Measurements from ENCODE around the gene PLXNA2. TPM values are rescaled to one million over a fixed set of nuclear protein-coding genes. Genes with fewer than 3 reads are reported as not detected.

Gene PLXNA2
- total RNA-seq, 1 donor from 2014 or later = 1.7 TPM

DNA sequence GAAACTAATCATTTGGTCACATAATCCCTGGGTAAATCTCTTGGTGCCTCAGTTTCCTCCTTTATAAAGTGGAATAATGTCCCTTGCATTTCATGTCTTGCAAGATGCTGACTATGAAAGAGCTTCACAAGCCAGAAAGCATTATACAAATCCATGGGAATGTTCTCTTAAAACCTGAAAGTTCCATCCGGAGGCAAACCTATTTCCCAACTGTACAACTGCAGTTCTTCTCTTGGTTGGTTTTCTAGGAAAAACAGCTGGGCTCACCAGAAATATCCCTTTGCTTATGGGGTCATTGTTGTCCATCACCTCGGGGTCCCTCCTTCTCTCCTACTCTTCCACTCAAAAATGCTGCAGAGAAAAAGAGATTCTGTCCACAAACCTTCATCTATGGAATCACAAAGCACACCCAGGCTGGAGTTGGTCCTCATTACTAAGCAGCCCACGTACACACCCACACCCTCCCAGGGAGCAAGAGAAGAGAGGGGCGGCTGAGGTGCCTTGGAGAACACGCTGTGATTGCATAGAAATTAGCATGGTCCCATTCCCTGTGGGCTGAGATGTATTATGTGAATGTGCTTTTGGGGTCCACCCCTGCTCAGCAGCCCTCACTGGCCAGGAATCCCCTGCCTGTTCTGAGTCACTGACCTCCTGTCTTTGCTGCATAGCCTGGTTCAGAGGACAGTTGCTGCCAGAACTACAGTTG is 5.0 kb upstream of the PLXNA2 start:
- Histone ChIP-seq H3K4me2 (no peak overlapping the region), H3K36me3 (no peaks in the 10 kb centered on the region), H3K27me3 (peaks cover 7% of the 10 kb centered on the region), H3K27ac (no peak overlapping the region), H2AFZ (replicated peaks) (no peak overlapping the region), H3K4me3 (no peak overlapping the region), H4K20me1 (ENCODE audit: low read depth) (no peaks in the 10 kb centered on the region), H3K79me2 (ENCODE audit: low read depth) (no peaks in the 10 kb centered on the region), H3K4me1 (peaks cover 50% of the 10 kb centered on the region), H3F3A (ENCODE audit: low read depth) (peaks cover 16% of the 10 kb centered on the region), H3K9ac (no peak overlapping the region), H3K9me3 (ENCODE audit: low read depth) (no peaks in the 10 kb centered on the region)
- Mint-ChIP-seq H3K4me3 (no peak overlapping the region), H3K27ac (peak overlapping the region; percentile 1), H3K4me1 (peaks cover 57% of the 10 kb centered on the region), H3K27me3 (ENCODE audit: insufficient read depth, low read depth) (peaks cover 12% of the 10 kb centered on the region), H3K36me3 (no peaks in the 10 kb centered on the region), H3K9me3 (no peaks in the 10 kb centered on the region)
- no peak for DNase-seq (ENCODE audit: low spot score)
- TF ChIP-seq EZH2 (IDR thresholded peaks at IDR 0.05) (no peak), EZH2phosphoT487 (IDR thresholded peaks at IDR 0.05) (no peak)
- TF ChIP-seq, protein P1, sequence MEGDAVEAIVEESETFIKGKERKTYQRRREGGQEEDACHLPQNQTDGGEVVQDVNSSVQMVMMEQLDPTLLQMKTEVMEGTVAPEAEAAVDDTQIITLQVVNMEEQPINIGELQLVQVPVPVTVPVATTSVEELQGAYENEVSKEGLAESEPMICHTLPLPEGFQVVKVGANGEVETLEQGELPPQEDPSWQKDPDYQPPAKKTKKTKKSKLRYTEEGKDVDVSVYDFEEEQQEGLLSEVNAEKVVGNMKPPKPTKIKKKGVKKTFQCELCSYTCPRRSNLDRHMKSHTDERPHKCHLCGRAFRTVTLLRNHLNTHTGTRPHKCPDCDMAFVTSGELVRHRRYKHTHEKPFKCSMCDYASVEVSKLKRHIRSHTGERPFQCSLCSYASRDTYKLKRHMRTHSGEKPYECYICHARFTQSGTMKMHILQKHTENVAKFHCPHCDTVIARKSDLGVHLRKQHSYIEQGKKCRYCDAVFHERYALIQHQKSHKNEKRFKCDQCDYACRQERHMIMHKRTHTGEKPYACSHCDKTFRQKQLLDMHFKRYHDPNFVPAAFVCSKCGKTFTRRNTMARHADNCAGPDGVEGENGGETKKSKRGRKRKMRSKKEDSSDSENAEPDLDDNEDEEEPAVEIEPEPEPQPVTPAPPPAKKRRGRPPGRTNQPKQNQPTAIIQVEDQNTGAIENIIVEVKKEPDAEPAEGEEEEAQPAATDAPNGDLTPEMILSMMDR (IDR thresholded peaks at IDR 0.05) = no peak

DNA sequence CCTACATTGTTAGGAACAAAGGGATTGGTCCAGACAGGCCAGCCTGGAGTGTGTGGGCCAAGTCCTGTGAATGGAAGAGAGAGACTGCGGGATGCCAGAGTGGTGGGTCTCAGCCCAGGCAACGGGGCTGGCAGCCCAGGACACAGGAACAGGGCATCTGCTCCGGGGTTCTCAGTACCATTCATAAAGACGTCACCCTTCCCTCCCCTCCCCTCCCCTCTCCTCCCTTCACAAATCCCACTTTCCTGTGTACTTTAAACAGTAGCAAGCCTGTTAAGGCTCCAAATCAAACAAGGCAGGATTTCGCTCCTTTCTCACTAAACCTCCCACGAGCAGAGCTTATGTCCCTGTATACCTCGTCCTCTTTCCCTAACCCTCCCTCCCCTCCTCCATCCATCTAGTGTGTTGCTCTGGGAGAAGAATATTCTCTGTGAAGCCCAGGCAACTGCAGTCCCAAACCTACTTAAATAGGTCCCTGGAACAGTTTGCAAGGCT is 4.2 kb upstream of the PLXNA2 start:
- Histone ChIP-seq H4K20me1 (ENCODE audit: low read depth) (no peaks in the 10 kb centered on the region), H3K27ac (no peak overlapping the region), H3K79me2 (ENCODE audit: low read depth) (no peaks in the 10 kb centered on the region), H3K9ac (no peak overlapping the region), H3K36me3 (no peaks in the 10 kb centered on the region), H3K4me3 (no peak overlapping the region), H3F3A (ENCODE audit: low read depth) (peaks cover 22% of the 10 kb centered on the region), H3K27me3 (peaks cover 11% of the 10 kb centered on the region), H3K4me1 (peaks cover 48% of the 10 kb centered on the region), H3K9me3 (ENCODE audit: low read depth) (no peaks in the 10 kb centered on the region), H2AFZ (replicated peaks) (no peak overlapping the region), H3K4me2 (no peak overlapping the region)
- no peak for DNase-seq (ENCODE audit: low spot score)
- Mint-ChIP-seq H3K27ac (no peak overlapping the region), H3K4me1 (peaks cover 54% of the 10 kb centered on the region), H3K9me3 (no peaks in the 10 kb centered on the region), H3K36me3 (no peaks in the 10 kb centered on the region), H3K4me3 (no peak overlapping the region), H3K27me3 (ENCODE audit: insufficient read depth, low read depth) (peaks cover 10% of the 10 kb centered on the region)
- no peak for TF ChIP-seq EZH2phosphoT487 (IDR thresholded peaks at IDR 0.05)
- TF ChIP-seq, protein P1 (IDR thresholded peaks at IDR 0.05) = no peak
- no peak for TF ChIP-seq EZH2 (IDR thresholded peaks at IDR 0.05)

DNA sequence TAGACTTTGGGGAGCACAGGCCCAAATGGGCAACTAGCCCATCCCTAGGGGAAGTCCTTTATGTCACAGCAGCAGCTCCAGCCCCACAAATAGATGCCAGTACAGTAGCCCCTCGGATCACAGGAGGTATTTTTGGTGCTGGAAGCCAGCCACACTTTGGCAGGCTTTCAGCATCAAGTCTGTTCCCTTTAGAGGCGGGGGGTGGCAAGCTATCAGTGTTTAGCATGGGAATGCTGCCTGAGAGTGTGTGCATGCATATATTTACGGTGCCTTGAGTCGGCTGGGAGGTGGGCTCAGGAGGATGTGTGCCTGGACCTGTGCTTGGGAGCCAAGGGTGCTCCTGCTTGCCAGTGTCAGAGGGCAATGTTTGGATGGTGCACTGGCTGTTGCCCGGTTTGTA is 3.5 kb upstream of the PLXNA2 start:
- Histone ChIP-seq H4K20me1 (ENCODE audit: low read depth) (peaks cover 2% of the 10 kb centered on the region), H3K27me3 (peaks cover 17% of the 10 kb centered on the region), H3K27ac (no peak overlapping the region), H3K79me2 (ENCODE audit: low read depth) (peaks cover under 1% of the 10 kb centered on the region), H3K9ac (no peak overlapping the region), H3K36me3 (no peaks in the 10 kb centered on the region), H3K4me2 (no peak overlapping the region), H3F3A (ENCODE audit: low read depth) (peaks cover 22% of the 10 kb centered on the region), H3K4me3 (no peak overlapping the region), H2AFZ (replicated peaks) (no peak overlapping the region), H3K4me1 (peaks cover 45% of the 10 kb centered on the region), H3K9me3 (ENCODE audit: low read depth) (no peaks in the 10 kb centered on the region)
- no peak for DNase-seq (ENCODE audit: low spot score)
- H3K4me3 Mint-ChIP-seq = peak overlapping the region; percentile 52
- no peaks in the 10 kb centered on the region for H3K36me3 Mint-ChIP-seq
- no peak overlapping the region for H3K27ac Mint-ChIP-seq
- H3K9me3 Mint-ChIP-seq = no peaks in the 10 kb centered on the region
- TF ChIP-seq EZH2 (IDR thresholded peaks at IDR 0.05) (no peak), EZH2phosphoT487 (IDR thresholded peaks at IDR 0.05) (no peak)
- TF ChIP-seq, protein P1 (IDR thresholded peaks at IDR 0.05) = no peak
- peaks cover 10% of the 10 kb centered on the region for H3K27me3 Mint-ChIP-seq (ENCODE audit: insufficient read depth, low read depth)
- peaks cover 51% of the 10 kb centered on the region for H3K4me1 Mint-ChIP-seq
